Uterus (tissue), 4 donors: ENCODE results near the gene CRYBA4. TPM values are rescaled to one million over a fixed set of nuclear protein-coding genes. Genes with fewer than 3 reads are reported as not detected.

ENCODE experiments used
- DNase-seq, 2 donors: peaks; one replicate each; pipeline ENCODE4 v3.0.0-alpha.2; 2019 to 2020
- H3K27ac ChIP-seq, 2 donors: fragments of 200-600 bp; sonication (generic); 1 replicate in 1 of 2; 2 replicates in 1 of 2; pipeline ENCODE4 v1.5.1; 2016 to 2018
- H3K27me3 ChIP-seq, 2 donors: fragments of 200-600 bp; sonication (generic); one replicate each; pipeline ENCODE4 v1.5.1; 2018 to 2019; ENCODE audit warnings: control low read depth in 1 of 2
- H3K36me3 ChIP-seq, 2 donors: fragments of 200-600 bp; sonication (generic); one replicate each; pipeline ENCODE4 v1.5.1; 2019; ENCODE audit warnings: control low read depth in 1 of 2
- H3K4me1 ChIP-seq, 2 donors: fragments of 200-600 bp; sonication (generic); one replicate each; pipeline ENCODE4 v1.5.1; 2018 to 2019; ENCODE audit warnings: control low read depth in 1 of 2
- H3K4me3 ChIP-seq, 2 donors: fragments of 200-600 bp; sonication (generic); 1 replicate in 1 of 2; 2 replicates in 1 of 2; pipeline ENCODE4 v1.5.1; 2018 to 2019; ENCODE audit warnings: mild to moderate bottlenecking in 1 of 2
- H3K9me3 ChIP-seq, 2 donors: fragments of 200-600 bp; sonication (generic); one replicate each; pipeline ENCODE4 v1.5.1; 2019; ENCODE audit warnings: control low read depth in 1 of 2
- POLR2A ChIP-seq, 2 donors: fragments of 450-650 bp; IDR thresholded peaks; one replicate each; pipeline ENCODE4 v1.6.1; 2016; ENCODE audit warnings: antibody characterized with exemption in 2 of 2, mild to moderate bottlenecking in 1 of 2, moderate library complexity in 1 of 2
- intact Hi-C: fragments of 100-400 bp; cut with DNase I; formaldehyde crosslinking; loops from one replicate; pipeline ENCODE4 v1.15.1; 2023; ENCODE audit warnings: low total_unique reads
- total RNA-seq, 4 donors: library from RNA; depleted of rRNA in 3 of 4; stranded (reverse); fragments of >200 nt in 3 of 4; gene quantifications; one replicate each; pipeline versions ENCODE4 v1.1.0 to v1.2.4, GENCODE V29; 2014 to 2023
- TF ChIP-seq, protein P1 (sequence below), 4 experiments: fragments of 200-600 bp in 2 of 4; fragments of 450-650 bp in 2 of 4; sonication (generic) in 2 of 4; IDR thresholded peaks; one replicate each; pipeline ENCODE4 v1.5.1; 2016 to 2019; ENCODE audit warnings: antibody characterized with exemption in 4 of 4, mild to moderate bottlenecking in 2 of 4, moderate library complexity in 1 of 4
- donor health status: DM: yes; HTN: yes; CAD: no.

The CRYBA4 gene
- total RNA-seq, 4 donors from 2014 or later: not detected

- TF ChIP-seq, protein P1, sequence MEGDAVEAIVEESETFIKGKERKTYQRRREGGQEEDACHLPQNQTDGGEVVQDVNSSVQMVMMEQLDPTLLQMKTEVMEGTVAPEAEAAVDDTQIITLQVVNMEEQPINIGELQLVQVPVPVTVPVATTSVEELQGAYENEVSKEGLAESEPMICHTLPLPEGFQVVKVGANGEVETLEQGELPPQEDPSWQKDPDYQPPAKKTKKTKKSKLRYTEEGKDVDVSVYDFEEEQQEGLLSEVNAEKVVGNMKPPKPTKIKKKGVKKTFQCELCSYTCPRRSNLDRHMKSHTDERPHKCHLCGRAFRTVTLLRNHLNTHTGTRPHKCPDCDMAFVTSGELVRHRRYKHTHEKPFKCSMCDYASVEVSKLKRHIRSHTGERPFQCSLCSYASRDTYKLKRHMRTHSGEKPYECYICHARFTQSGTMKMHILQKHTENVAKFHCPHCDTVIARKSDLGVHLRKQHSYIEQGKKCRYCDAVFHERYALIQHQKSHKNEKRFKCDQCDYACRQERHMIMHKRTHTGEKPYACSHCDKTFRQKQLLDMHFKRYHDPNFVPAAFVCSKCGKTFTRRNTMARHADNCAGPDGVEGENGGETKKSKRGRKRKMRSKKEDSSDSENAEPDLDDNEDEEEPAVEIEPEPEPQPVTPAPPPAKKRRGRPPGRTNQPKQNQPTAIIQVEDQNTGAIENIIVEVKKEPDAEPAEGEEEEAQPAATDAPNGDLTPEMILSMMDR (IDR thresholded peaks at IDR 0.05): no peak
- no peak for TF ChIP-seq POLR2A (IDR thresholded peaks at IDR 0.05)
- intact Hi-C loops: no loop called here
- no peak for DNase-seq
- H3K36me3 ChIP-seq: no peaks in the 10 kb centered on the region
- H3K4me1 ChIP-seq: peaks cover 2 to 7% of the 10 kb centered on the region in 2 donors
- no peaks in the 10 kb centered on the region for H3K9me3 ChIP-seq
- H3K4me3 ChIP-seq: no peak overlapping the region
- H3K27me3 ChIP-seq: peaks cover 15 to 17% of the 10 kb centered on the region in 2 donors
- H3K27ac ChIP-seq: no peak overlapping the region
These were observed 39.3 kb downstream of the CRYBA4 start for GRCh38 chr22:26660961-26661578.

GRCh38 chr22:26662160-26662559 is 40.4 kb downstream of the CRYBA4 start:
- peaks cover 2 to 5% of the 10 kb centered on the region in 2 donors for H3K4me1 ChIP-seq
- no peak for TF ChIP-seq POLR2A (IDR thresholded peaks at IDR 0.05)
- TF ChIP-seq, protein P1 (IDR thresholded peaks at IDR 0.05): no peak
- DNase-seq: no peak
- H3K9me3 ChIP-seq: no peaks in the 10 kb centered on the region
- no peak overlapping the region for H3K27ac ChIP-seq
- intact Hi-C loops: no loop called here
- H3K27me3 ChIP-seq: peaks cover 9 to 17% of the 10 kb centered on the region in 2 donors
- no peak overlapping the region for H3K4me3 ChIP-seq
- no peaks in the 10 kb centered on the region for H3K36me3 ChIP-seq

DNA sequence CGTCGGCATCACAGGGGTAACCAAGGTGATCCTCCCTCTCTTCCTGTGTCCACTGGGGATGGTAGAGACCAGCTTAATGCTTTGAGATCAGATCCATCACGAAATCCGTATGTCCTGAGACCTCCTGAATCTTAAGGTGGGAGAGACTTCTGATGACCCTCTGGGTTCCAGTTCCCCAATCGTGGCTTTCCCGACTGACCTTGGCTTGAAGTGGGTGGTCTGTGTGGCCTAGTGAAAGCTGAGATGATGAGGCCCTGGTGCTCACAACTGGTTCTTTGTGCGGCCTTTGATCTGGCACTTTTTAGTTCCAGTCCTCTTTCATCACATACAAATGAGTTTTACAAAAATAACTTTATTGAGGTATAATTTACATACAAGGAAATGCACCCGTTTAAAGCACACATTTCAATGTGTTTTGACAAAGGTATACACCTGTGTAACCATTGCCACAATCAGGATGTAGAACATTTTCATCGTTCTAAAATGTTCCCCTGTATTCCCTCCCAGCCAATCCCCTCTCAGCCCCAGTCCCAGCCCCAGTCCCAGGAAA is 41.7 kb downstream of the CRYBA4 start:
- no peak overlapping the region for H3K27ac ChIP-seq
- H3K27me3 ChIP-seq: peaks cover 0 to 6% of the 10 kb centered on the region in 2 donors
- peaks cover 0 to under 1% of the 10 kb centered on the region in 2 donors for H3K4me1 ChIP-seq
- no peak for TF ChIP-seq POLR2A (IDR thresholded peaks at IDR 0.05)
- TF ChIP-seq, protein P1 (IDR thresholded peaks at IDR 0.05): no peak
- DNase-seq: no peak
- H3K9me3 ChIP-seq: no peaks in the 10 kb centered on the region
- intact Hi-C loops: no loop called here
- no peaks in the 10 kb centered on the region for H3K36me3 ChIP-seq
- no peak overlapping the region for H3K4me3 ChIP-seq

GRCh38 chr22:26665813-26666231 is 44.1 kb downstream of the CRYBA4 start:
- Histone ChIP-seq H3K9me3 (no peaks in the 10 kb centered on the region), H3K4me1 (no peaks in the 10 kb centered on the region), H3K4me3 (no peak overlapping the region), H3K36me3 (no peaks in the 10 kb centered on the region), H3K27me3 (no peaks in the 10 kb centered on the region), H3K27ac (no peak overlapping the region)
- TF ChIP-seq, protein P1 (IDR thresholded peaks at IDR 0.05): peak in 2 of 4 experiments; percentile 1 to 3
- no peak for TF ChIP-seq POLR2A (IDR thresholded peaks at IDR 0.05)
- intact Hi-C loops: no loop called here
- DNase-seq: no peak

GRCh38 chr22:26667140-26667539 is 45.4 kb downstream of the CRYBA4 start:
- Histone ChIP-seq H3K27me3 (no peaks in the 10 kb centered on the region), H3K4me1 (no peaks in the 10 kb centered on the region), H3K9me3 (no peaks in the 10 kb centered on the region), H3K36me3 (no peaks in the 10 kb centered on the region), H3K27ac (no peak overlapping the region), H3K4me3 (no peak overlapping the region)
- TF ChIP-seq POLR2A (IDR thresholded peaks at IDR 0.05): no peak
- intact Hi-C loops: no loop called here
- no peak for DNase-seq
